CD1c-positive myeloid dendritic cell (primary cell): ENCODE results near the gene RAB11FIP4.

ENCODE experiments used
- DNase-seq: peaks from one replicate; pipeline ENCODE4 v3.0.0-alpha.2; 2016; ENCODE audit errors: extremely low spot score

The RAB11FIP4 gene

GRCh38 chr17:31566247-31566991 is 174.9 kb downstream of the RAB11FIP4 start:
- DNase-seq = no peak

- DNase-seq = no peak
Observed at GRCh38 chr17:31566992-31567373, 175.5 kb downstream of the RAB11FIP4 start.

DNA sequence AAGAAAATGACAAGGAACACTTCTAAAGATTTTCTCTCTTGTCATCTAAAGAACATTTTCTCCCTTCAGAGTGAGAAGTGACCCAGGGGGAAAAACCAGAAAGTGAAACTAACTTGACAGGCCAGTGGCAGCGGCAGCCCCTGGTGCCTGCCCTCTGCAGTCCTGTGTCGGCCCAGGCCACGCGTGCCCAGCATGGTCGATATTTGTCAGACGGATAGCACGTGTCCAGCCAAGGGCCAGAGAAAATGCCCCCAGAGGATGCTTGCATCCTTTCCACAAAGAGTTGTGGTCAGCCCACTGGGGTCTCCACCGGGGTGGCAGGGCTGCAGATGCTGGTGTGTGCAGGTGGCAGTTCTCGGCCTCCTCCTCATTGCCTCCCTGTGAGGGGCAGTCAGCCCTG is 176.6 kb downstream of the RAB11FIP4 start:
- DNase-seq = no peak

DNA sequence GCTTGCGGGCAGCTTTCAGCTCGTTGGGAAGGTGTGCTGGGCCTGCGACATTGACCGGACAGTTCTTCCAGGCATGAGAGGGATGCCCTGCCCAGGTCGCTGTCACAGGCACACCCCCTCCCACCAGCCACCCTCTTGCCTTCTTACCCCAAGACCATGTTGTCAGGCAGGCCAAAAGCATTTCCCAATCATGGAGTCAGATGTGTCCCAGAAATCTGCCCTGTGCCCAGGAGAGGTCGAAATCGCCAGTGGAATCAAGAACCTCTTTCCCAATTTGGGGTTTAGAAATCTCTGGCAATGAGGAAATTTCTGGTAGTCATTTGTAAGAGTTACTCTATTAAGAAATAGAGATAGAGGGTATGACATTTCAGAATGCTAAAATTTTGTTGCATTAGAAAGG is 177.1 kb downstream of the RAB11FIP4 start:
- peak; percentile 55 for DNase-seq

DNA sequence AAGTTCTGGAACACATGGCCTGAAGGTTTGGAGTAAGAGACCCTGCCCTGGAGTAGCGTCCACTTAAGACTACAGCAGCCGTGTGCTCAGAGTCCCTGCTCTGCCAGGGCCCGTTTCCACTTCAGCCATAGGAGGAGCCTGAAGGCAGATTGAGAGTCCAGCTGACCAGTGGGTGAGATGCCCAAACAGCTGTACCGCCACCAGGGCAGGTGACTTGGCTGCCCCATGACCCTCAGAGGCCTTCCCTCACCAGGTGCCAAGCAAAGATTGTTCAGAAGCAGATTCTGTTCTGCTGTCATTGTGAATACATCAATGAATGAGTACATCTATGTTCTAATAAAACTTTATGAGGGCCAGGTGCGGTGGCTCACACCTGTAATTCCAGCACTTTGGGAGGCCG is 178.8 kb downstream of the RAB11FIP4 start:
- no peak for DNase-seq

DNA sequence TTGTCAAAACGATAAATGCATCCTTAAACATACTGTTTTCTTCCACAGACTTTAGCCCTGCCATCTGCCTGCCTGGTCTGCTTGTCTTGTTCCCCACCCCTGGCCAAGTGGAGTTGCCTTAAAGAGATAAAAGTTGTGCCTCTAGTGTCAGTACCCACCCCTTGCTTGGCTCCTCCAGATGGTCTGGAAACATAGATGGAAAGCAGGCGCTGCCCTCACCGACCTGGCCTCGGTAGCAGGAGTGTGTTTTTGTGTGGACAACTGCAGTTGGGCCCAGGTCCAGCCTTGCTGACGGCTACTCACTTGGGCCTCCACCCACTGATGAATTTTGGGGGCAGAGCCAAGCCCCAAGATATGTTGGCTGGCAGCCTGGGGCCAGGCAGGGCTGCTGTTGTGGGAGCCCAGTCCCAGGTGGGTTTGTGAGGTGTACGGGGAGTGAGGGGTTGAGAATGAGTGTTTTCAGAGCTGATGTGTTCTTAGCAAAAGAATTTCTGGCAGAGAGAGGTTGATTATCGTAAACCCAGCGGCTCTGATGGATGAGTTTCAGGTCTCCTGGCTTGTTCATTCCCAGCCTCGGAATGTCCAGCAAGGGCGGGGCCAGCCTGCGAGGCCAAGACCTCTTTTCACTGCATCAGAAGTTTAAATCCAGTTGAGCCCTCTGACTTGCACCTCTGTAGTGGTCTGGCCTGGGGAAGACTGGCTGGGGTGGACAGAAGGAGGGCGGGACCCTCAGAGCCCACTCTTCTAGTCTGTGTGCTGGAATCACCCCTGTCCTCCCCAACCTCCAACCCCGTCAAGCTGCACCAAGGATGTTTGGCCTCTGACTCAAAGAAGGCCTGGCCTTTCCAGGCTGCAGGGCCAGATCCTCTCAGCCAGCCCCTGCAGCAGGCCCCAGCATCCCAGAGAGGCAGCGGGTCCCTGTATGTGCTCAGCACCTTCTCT is 179.7 kb downstream of the RAB11FIP4 start:
- no peak for DNase-seq

DNA sequence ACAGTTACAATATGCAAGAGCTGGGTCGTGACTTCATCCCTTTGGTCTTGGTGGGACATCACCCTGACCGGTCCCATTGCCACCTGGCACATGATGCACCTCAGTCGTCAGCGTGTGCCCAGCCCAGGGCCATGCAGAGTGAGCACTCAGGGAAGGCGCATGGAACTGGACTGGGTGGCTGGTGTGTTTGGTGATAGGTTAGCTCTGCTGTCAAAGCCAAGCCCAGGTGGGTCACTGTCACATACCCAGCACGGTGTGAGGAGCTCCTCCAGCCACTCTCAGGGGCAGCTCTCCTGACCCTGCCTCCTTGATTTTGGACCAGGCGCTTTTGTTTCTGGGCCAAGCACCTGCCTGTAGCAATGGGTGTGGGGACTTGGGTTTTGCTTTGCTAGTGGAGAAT is 180.9 kb downstream of the RAB11FIP4 start:
- DNase-seq = no peak

DNA sequence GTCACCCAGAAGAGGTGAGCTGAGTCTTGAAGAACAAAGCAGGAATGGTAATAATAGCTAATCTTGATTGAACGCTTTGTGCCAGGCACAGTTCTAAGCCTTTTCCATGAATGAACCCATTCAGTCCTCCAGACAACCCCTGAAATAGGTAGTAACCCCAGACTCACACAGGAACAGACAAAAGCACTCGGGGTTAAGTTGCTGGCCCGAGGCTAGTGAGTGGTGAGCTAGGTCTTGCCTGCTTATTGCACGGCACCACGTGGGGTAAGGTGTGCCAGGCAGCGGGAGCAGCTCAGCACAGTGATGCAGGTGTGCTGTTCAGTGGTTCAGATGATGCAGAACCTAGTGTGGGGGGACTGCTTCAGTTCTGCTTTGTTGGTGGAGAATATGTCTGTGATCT is 181.6 kb downstream of the RAB11FIP4 start:
- DNase-seq = no peak

DNA sequence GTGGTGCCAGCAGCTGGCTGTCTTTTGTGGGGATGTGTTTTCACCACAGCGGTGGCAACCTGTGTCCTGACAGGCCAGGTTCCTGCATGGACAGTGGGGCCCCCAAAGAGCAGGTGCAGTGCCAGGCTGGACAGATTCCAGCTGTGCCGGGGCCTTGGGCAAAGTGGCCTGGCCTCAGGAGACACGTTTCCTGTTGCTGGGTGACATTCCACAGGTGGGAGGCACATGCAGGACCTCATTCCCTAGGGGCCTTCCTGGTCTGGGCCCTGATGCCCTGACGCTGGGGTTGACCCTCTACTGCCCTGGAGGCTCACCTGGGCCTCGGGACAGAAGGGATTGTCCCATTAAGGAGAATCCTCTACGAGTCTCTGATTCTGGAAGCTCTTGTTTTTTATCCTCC is 182.4 kb downstream of the RAB11FIP4 start:
- DNase-seq = no peak

DNA sequence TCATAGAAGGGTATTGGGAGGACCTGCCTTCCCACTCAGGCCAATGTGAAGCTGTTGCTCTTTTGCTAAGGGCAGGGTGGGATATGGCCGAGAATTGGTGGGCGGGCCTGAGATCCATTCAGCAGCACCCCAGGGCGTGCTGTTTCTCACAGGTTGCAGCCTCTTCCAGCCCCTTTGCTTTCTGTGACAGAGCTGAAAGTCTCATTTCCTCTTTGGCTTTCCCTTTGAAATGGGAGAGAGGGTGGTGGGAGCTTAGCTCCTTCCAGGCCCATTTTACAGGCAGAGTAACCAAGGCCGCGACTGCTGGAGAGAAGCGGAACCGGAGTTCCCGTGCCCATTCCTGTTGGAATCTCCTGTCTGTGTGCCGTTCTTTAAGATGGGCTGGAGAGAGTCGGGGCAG is 183.0 kb downstream of the RAB11FIP4 start:
- peak; percentile 37 for DNase-seq

DNA sequence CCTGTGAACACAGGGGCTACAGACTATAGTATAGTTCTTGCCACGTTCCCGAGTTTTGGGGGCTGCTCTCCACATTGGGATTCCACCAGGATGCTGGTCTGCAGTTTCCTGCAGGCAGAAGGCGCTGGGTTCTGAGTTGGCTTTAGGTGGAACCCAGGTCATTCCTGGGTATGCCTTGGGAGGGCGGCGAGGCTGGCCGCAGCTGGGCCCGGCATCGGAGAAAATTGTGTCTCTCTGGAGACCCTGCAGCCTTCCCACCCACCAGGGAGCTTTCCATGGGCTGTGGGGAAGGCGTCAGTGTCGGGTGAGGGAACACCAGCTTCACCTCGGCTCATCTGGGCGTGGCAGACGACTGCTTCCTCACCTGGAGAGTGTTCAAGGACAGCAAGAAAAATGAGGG is 183.6 kb downstream of the RAB11FIP4 start:
- DNase-seq = no peak

- peak; percentile 31 for DNase-seq
Observed at GRCh38 chr17:31579265-31579664, 187.8 kb downstream of the RAB11FIP4 start.

- DNase-seq = no peak
Observed at GRCh38 chr17:31580316-31580705, 188.8 kb downstream of the RAB11FIP4 start.

GRCh38 chr17:31580706-31581490 is 189.4 kb downstream of the RAB11FIP4 start:
- DNase-seq = peak; percentile 91

- DNase-seq = no peak
Observed at GRCh38 chr17:31581491-31581890, 190.0 kb downstream of the RAB11FIP4 start.

DNA sequence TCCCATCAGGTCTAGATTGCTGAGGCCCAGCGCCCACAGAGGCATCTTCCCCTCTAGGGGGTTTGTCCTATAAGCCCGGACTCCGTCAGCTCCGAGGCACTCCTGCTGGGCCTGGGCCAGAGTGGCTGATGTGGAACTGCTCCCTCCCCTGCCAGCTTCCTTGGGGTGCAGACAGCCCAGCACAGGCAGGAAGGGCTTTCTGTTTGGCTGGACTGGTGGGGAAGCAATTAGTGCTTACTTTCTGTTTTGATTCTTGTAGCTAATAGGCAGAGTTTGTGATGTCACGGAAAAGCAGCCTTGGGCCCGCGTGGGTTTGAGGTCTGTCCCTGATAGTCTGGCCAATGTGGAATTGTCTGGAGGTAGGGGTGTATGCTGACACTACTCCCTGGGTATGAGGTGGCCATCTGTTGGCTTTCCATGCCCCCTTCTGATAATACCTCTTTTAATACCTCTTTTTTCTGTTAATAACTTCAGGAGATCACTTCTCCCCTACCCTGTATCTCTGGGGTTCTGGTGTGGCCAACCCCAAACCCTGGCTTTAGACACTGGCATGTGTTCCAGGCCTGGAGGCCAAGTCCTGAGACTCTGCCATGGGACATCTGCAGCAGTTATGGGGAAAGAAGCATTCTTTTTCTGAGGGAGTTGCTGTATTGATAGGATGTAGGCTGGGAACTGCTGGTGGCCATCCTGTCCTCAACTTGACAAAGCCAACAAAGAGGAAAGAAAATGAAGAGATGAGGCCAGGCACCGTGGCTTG is 190.9 kb downstream of the RAB11FIP4 start:
- DNase-seq = peak; percentile 71

DNA sequence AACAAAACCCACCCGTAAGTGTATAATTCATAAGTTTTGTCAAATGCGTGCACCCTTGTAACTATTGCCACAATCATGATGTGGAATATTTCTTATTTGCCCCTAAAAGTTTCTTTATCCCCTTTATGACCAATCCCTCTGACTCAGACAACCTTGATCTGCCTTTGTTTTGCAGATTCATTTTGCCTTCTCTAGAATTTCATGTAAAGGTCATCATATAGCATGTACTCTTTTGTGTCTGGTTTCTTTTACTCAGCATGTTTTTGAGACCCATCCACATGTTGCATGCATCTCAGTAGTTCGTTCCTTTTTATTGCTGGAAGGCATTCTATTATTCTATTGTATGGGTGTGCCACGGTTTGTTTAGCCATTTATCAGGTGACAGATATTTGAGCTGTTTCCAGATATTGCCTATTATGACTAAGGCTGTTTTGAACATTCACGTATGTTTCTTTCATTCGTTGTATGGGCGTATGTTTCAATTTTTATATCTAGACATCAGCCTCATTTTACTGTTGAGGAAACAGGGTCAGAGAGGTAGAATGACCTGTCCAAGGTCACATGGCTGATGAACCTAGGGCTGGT is 192.4 kb downstream of the RAB11FIP4 start:
- no peak for DNase-seq

DNA sequence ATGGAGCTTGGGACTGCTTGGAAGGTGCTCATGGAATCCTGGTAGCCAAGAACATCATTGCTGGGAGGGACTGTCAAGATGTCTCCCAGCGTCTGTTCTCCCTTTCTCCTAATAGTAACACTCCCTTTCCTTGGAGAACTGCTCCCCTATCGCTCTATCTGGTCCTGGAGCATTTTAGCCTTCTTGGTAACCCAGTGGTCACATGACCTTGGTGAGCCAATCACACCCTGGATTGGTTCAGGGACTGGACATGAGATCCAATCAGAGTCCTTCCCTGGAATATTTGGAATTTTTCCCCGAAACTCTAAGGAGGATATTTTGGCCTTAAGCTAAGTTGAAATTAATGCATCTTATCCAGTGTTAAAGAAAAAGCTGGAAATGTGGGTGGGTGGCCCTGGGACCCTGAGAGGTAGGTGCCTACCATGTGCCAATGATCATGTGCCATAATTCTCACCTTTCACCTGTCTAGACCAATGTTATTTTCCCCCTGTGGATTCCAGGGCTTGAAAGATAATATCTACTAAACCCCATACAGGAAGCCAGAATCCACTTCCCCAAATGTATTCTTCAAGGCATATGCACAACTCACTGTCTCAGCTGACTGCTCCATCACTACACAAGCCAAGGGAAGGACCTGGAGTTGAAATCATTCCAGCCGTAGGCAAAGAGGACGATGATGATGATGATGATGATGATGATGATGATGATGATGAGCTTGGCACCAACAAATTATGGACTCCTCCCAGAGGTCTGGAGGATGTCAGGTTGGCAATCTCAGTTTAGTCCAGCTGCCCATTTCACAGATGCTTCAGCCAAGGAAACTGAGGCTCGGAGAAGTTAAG is 193.2 kb downstream of the RAB11FIP4 start:
- peak; percentile 42 for DNase-seq

- no peak for DNase-seq
Observed at GRCh38 chr17:31585280-31585630, 193.8 kb downstream of the RAB11FIP4 start.

GRCh38 chr17:31586946-31587345 is 195.5 kb downstream of the RAB11FIP4 start:
- no peak for DNase-seq
